ENCODE results near the gene KRTAP10-5.
"Not testable (repeated sequence)": the region's sequence is repeated elsewhere in the genome, so short reads cannot be mapped to it uniquely, and the experiment has no call there.

Gene KRTAP10-5

DNA sequence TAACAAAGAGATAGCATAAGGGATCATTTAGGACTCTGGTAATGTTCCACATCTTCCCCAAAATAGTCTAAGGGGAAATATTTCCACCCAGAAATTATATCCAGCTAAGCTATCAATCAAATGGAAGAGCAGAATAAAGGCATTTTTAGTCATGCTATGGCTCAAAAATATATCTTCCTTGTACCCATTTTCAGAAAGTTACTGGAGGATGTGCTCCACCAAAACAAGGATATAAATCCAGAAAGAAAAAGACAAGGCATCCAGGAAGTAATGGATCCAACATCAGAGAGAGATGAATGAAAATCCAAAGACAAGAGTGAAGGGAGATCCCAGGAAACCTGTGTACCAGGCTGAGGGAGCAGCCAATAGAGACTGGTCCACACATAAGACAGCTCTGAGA lies 28.8 kb upstream of the KRTAP10-5 start:
- no peak for DNase-seq (ENCODE audit: extremely low read depth, low read depth)
- H3K4me3 ChIP-seq (replicated peaks; ENCODE audit: low read depth, low read length) = no peak overlapping the region
- TF ChIP-seq, protein P1, sequence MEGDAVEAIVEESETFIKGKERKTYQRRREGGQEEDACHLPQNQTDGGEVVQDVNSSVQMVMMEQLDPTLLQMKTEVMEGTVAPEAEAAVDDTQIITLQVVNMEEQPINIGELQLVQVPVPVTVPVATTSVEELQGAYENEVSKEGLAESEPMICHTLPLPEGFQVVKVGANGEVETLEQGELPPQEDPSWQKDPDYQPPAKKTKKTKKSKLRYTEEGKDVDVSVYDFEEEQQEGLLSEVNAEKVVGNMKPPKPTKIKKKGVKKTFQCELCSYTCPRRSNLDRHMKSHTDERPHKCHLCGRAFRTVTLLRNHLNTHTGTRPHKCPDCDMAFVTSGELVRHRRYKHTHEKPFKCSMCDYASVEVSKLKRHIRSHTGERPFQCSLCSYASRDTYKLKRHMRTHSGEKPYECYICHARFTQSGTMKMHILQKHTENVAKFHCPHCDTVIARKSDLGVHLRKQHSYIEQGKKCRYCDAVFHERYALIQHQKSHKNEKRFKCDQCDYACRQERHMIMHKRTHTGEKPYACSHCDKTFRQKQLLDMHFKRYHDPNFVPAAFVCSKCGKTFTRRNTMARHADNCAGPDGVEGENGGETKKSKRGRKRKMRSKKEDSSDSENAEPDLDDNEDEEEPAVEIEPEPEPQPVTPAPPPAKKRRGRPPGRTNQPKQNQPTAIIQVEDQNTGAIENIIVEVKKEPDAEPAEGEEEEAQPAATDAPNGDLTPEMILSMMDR (IDR thresholded peaks at IDR 0.05; ENCODE audit: low read depth, low read length, missing control alignments) = no peak

DNA sequence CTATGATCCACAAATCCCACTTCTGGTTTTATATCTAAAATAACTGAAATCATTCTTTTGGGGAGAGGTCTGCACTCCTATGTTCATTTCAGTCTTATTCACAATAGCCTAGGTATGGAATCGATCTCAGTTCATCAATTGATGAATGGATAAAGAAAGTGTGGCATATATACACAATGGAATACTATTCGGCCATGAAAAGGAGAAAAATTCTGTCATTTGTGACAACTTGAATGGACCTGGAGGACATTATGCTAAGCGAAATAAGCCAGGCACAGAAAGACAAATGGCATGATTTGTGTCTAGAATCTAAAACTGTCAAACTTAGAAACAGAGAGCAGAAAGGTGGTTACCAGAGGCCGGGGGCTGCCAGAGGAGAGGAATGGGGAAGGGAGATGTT lies 26.1 kb upstream of the KRTAP10-5 start:
- TF ChIP-seq, protein P1 (IDR thresholded peaks at IDR 0.05; ENCODE audit: low read depth, low read length, missing control alignments) = no peak
- H3K4me3 ChIP-seq (replicated peaks; ENCODE audit: low read depth, low read length) = no peak overlapping the region
- DNase-seq (ENCODE audit: extremely low read depth, low read depth) = no peak

DNA sequence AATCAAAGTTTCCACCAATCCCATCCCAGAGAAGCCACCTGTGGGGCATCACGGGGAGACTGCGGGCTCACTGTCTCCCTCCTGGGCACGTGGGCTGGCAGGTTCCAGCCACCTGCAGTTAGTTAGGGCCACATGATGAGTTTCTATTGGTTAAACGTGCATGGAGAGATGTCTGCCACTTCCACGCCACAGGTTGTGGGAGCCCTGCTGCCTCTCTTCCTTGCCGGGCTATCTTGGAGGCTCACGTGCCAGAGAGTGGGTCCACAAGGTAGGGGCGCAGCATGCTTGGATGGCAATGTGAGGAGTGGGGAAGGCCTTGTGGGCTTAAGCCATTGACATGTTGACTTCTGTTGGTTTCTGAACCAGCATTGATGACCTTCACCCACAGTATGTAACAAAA lies 23.5 kb upstream of the KRTAP10-5 start:
- DNase-seq (ENCODE audit: extremely low read depth, low read depth) = no peak
- TF ChIP-seq, protein P1 (IDR thresholded peaks at IDR 0.05; ENCODE audit: low read depth, low read length, missing control alignments) = no peak
- no peak overlapping the region for H3K4me3 ChIP-seq (replicated peaks; ENCODE audit: low read depth, low read length)

DNA sequence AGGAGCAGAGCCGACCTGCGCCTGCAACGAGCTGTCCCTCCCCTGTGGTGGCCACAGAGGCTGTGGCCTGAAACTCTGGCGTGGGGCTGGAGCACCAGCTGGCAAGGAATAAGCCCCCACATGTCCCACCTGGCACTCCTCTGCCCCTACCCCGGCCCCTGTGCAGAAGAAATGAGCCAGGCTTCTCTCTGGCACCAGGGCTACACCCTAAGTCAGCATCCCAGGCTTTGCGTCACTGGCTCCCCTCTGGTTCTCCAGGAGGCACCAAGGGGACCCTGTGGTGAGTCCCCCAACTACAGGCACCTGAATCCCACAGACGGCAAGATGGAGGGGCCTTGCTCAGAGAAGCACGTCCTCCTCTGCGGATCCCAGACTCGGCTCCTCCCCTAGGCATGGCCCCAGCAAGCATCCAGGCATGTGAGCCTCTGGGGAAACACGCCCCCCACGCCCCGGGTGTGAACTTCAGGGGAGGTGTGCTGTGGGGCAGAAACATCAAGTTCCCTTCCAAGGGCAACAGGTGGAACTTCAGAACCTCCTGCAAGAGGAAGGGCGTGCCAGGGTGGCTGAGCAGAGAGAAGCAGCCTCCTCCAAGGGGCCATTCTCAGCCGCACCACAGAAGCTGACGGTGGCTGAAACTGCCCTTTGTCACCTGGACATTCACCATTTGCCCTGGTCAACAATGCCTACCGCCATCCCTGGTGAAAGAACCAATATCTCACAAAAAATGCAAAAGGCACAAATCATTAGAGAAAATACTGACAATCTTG lies 22.9 kb upstream of the KRTAP10-5 start:
- TF ChIP-seq, protein P1 (IDR thresholded peaks at IDR 0.05; ENCODE audit: low read depth, low read length, missing control alignments) = no peak
- no peak for DNase-seq (ENCODE audit: extremely low read depth, low read depth)
- no peak overlapping the region for H3K4me3 ChIP-seq (replicated peaks; ENCODE audit: low read depth, low read length)

DNA sequence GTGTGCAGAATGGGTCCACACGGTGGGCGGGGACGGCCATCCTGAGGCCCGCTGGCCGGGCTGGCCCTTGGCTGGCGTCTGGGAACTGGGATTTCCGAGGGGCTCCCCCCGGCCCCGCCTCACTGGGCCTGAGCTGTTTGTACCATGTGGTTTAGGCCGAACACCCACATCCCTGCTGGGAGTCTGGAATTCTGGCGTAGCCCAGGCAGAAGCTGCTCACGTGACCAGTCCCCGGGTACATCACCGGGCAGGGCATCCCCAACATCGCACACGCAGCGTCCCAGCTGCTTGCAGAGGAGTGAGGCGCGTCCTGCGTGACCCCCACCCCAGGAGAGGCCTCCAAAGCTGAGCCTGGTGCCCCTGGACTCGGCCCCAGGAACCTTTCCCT lies 22.1 kb upstream of the KRTAP10-5 start:
- no peak for DNase-seq (ENCODE audit: extremely low read depth, low read depth)
- TF ChIP-seq, protein P1 (IDR thresholded peaks at IDR 0.05; ENCODE audit: low read depth, low read length, missing control alignments) = no peak

DNA sequence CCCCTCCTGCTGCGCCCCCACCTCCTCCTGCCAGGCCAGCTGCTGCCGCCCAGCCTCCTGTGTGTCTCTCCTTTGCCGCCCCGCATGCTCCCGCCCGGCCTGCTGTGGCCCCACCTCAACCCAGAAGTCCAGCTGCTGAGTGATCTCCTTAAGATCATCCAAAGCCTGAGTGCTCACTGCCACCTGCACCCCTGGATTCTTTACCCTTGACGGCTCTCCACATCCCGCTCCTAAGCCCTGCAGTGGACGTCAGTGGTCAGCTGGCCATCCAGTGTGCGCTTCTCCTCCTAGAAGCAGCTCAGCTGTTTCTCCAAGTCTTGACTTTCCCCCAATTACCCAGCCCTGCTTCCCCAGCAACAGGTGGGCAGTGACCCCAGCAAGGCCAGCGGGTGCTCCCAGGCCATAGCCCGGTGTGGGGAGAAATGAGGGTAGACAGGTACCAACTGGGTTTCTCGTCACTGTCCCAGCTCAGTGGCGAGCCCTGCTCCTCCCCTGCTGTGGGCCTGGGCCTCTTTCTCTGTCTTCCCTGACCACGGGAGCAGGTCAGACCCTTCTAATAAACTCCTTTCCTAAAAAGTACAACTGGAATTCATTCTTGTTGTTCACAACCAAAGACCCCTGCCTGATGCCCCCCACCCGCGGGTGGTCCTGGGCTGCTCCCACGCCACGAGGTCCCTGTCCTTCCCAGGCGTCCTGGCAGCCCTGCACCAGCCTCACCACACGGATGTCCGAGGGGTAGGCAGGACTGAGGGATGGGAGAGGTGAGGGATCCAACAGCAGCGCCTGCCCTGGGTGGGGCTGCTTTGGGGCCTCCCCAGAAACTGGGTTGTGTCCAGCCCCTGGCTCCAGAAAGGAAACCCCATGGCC lies 21.4 kb upstream of the KRTAP10-5 start:
- no peak for DNase-seq (ENCODE audit: extremely low read depth, low read depth)
- TF ChIP-seq, protein P1 (IDR thresholded peaks at IDR 0.05; ENCODE audit: low read depth, low read length, missing control alignments) = no peak
- no peak overlapping the region for H3K4me3 ChIP-seq (replicated peaks; ENCODE audit: low read depth, low read length)

More for the DNA sequence above, 22.1 kb upstream of the KRTAP10-5 start:
- H3K4me3 ChIP-seq (replicated peaks; ENCODE audit: low read depth, low read length) = no peak overlapping the region

DNA sequence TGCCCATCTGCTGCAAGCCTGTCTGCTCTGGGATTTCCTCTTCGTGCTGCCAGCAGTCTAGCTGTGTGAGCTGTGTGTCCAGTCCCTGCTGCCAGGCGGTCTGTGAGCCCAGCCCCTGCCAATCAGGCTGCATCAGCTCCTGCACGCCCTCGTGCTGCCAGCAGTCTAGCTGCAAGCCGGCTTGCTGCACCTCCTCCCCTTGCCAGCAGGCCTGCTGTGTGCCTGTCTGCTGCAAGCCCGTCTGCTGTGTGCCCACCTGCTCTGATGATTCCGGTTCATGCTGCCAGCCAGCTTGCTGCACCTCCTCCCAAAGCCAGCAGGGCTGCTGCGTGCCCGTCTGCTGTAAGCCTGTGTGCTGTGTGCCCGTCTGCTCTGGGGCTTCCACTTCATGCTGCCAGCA lies 20.7 kb upstream of the KRTAP10-5 start:
- H3K4me3 ChIP-seq (replicated peaks; ENCODE audit: low read depth, low read length); DNase-seq (ENCODE audit: extremely low read depth, low read depth): not testable (repeated sequence)

DNA sequence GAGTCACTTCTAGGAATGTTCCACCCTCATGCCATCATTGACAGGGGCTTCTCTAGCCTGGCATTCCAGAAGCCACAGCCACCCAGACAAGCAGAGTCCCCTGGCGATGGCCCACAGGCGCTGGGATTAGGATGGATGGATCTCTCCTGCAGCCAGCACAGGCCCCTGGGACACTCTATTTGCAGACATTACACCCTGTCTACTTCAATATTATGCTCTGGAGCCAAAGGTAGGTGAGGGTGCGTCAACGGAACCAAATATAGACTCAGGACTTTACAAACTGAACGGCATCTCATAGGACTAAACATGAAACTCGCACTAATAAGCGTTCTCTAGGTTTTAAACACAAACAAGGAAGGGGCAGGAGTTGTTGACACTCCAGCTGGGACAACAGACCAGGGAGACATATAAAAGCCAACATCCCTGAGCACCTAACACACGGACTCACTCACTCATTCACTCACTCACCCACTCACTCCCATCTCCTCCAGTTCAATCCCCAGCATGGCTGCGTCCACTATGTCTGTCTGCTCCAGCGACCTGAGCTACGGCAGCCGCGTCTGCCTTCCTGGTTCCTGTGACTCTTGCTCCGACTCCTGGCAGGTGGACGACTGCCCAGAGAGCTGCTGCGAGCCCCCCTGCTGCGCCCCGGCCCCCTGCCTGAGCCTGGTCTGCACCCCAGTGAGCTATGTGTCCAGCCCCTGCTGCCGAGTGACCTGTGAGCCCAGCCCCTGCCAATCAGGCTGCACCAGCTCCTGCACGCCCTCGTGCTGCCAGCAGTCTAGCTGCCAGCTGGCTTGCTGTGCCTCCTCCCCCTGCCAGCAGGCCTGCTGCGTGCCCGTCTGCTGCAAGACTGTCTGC lies 19.9 kb upstream of the KRTAP10-5 start, which contains the start of gene KRTAP10-7:
Gene KRTAP10-7, plus strand, starts transcription at position 480 of the 861 bp plus-strand sequence. Its CDS starts 25 bp downstream, at position 505.
- H3K4me3 ChIP-seq (replicated peaks; ENCODE audit: low read depth, low read length); DNase-seq (ENCODE audit: extremely low read depth, low read depth): not testable (repeated sequence)

Measured in HFF-Myc (cell line).